H9 (cell line): ENCODE measurements around the gene MAP3K20. TPM values are rescaled to one million over a fixed set of nuclear protein-coding genes. Genes with fewer than 3 reads are reported as not detected.

ENCODE experiments used
- DNase-seq: peaks from one replicate; pipeline ENCODE4 v3.0.0-alpha.2; 2017
- H2AFZ ChIP-seq: one replicate; pipeline ENCODE4 v1.6.1; 2013; ENCODE audit warnings: mild to moderate bottlenecking, low read length, control low read depth, moderate library complexity
- H2AK5ac ChIP-seq: 2 replicates; pipeline ENCODE4 v1.6.1; 2013; ENCODE audit warnings: low read length, control low read depth, mixed read lengths; ENCODE audit not compliant: insufficient read length
- H2BK120ac ChIP-seq: one replicate; pipeline ENCODE4 v1.6.1; 2013; ENCODE audit warnings: low read depth, mild to moderate bottlenecking, low read length, control low read depth, inconsistent platforms; ENCODE audit not compliant: poor library complexity, severe bottlenecking
- H2BK12ac ChIP-seq: 2 replicates; pipeline ENCODE4 v1.6.1; 2013; ENCODE audit warnings: low read length, control low read depth, mixed read lengths, low read depth; ENCODE audit not compliant: insufficient read length
- H2BK15ac ChIP-seq: 2 replicates; pipeline ENCODE4 v1.6.1; 2013; ENCODE audit warnings: low read depth, low read length, control low read depth
- H2BK20ac ChIP-seq: one replicate; pipeline ENCODE4 v1.6.1; 2013; ENCODE audit warnings: low read depth, mild to moderate bottlenecking, low read length, control low read depth, inconsistent platforms; ENCODE audit not compliant: poor library complexity, severe bottlenecking
- H2BK5ac ChIP-seq: 2 replicates; pipeline ENCODE4 v1.6.1; 2013; ENCODE audit warnings: low read length, control low read depth, mixed read lengths; ENCODE audit not compliant: insufficient read length
- H3K14ac ChIP-seq: 2 replicates; pipeline ENCODE4 v1.6.1; 2013; ENCODE audit warnings: low read length, control low read depth; ENCODE audit not compliant: insufficient read depth
- H3K18ac ChIP-seq: 2 replicates; pipeline ENCODE4 v1.6.1; 2013; ENCODE audit warnings: low read depth, mild to moderate bottlenecking, mixed read lengths, low read length, control low read depth; ENCODE audit not compliant: insufficient read length
- H3K23ac ChIP-seq: 2 replicates; pipeline ENCODE4 v1.6.1; 2013; ENCODE audit warnings: low read length, control low read depth, mixed read lengths, low read depth; ENCODE audit not compliant: insufficient read length
- H3K23me2 ChIP-seq: 2 replicates; pipeline ENCODE4 v1.6.1; 2013; ENCODE audit warnings: low read depth, mild to moderate bottlenecking, mixed read lengths, low read length, control low read depth; ENCODE audit not compliant: insufficient read length, poor library complexity, severe bottlenecking
- H3K27ac ChIP-seq: 2 replicates; pipeline ENCODE4 v1.5.1; 2013; ENCODE audit warnings: low read length, control low read depth, mixed read lengths, low read depth; ENCODE audit not compliant: insufficient read length
- H3K27me3 ChIP-seq: 2 replicates; pipeline ENCODE4 v1.6.1; 2013; ENCODE audit warnings: low read length, control low read depth, inconsistent platforms; ENCODE audit not compliant: insufficient read depth
- H3K4ac ChIP-seq: 2 replicates; pipeline ENCODE4 v1.6.1; 2013; ENCODE audit warnings: low read depth, mild to moderate bottlenecking, control low read depth, inconsistent platforms, low read length, moderate library complexity
- H3K4me1 ChIP-seq: 2 replicates; pipeline ENCODE4 v1.6.1; 2013; ENCODE audit warnings: low read length, control low read depth, inconsistent platforms; ENCODE audit not compliant: insufficient read depth
- H3K4me2 ChIP-seq: 2 replicates; pipeline ENCODE4 v1.6.1; 2013; ENCODE audit warnings: low read length, control low read depth, mixed read lengths; ENCODE audit not compliant: insufficient read length, insufficient read depth
- H3K56ac ChIP-seq: 2 replicates; pipeline ENCODE4 v1.6.1; 2013; ENCODE audit warnings: low read depth, mild to moderate bottlenecking, mixed read lengths, low read length, control low read depth; ENCODE audit not compliant: insufficient read length
- H3K79me1 ChIP-seq: 2 replicates; pipeline ENCODE4 v1.6.1; 2013; ENCODE audit warnings: low read depth, mild to moderate bottlenecking, moderate library complexity, low read length, control low read depth, inconsistent platforms; ENCODE audit not compliant: insufficient read depth, poor library complexity, severe bottlenecking
- H3K79me2 ChIP-seq: 2 replicates; pipeline ENCODE4 v1.6.1; 2013; ENCODE audit warnings: low read length, control low read depth, inconsistent platforms; ENCODE audit not compliant: insufficient read depth
- H3K9ac ChIP-seq: 2 replicates; pipeline ENCODE4 v1.6.1; 2013; ENCODE audit warnings: low read length, control low read depth, mixed read lengths; ENCODE audit not compliant: insufficient read length; ENCODE audit errors: extremely low read depth
- H3K9me3 ChIP-seq: one replicate; pipeline ENCODE4 v1.6.1; 2013; ENCODE audit warnings: low read depth, low read length, inconsistent platforms; ENCODE audit not compliant: control insufficient read depth
- H3T11ph ChIP-seq: one replicate; pipeline ENCODE4 v1.6.1; 2013; ENCODE audit warnings: mild to moderate bottlenecking, low read length, control low read depth, inconsistent platforms
- H4K20me1 ChIP-seq: one replicate; pipeline ENCODE4 v1.6.1; 2013; ENCODE audit not compliant: control insufficient read depth, insufficient read length, insufficient read depth
- H4K5ac ChIP-seq: 2 replicates; pipeline ENCODE4 v1.6.1; 2013; ENCODE audit warnings: low read depth, mild to moderate bottlenecking, mixed read lengths, low read length, control low read depth; ENCODE audit not compliant: insufficient read length
- H4K8ac ChIP-seq: replicated peaks from 2 replicates; pipeline ENCODE4 v1.6.1; 2013; ENCODE audit warnings: low read length, control low read depth, mixed read lengths, low read depth; ENCODE audit not compliant: insufficient read length
- H4K91ac ChIP-seq: 2 replicates; pipeline ENCODE4 v1.6.1; 2013; ENCODE audit warnings: low read depth, mild to moderate bottlenecking, moderate library complexity, mixed read lengths, low read length, control low read depth; ENCODE audit not compliant: insufficient read length
- H3K27ac Mint-ChIP-seq, 3 experiments: 2 replicates in 2 of 3; 3 replicates in 1 of 3; pipeline ENCODE4 v1.8.0; 2020 to 2021; ENCODE audit warnings: mixed read lengths in 3 of 3, mild to moderate bottlenecking in 1 of 3, moderate library complexity in 1 of 3
- H3K27me3 Mint-ChIP-seq: 2 replicates; pipeline ENCODE4 v1.8.0; 2021; ENCODE audit warnings: low read depth, mild to moderate bottlenecking, moderate library complexity, mixed read lengths
- H3K36me3 Mint-ChIP-seq, 3 experiments: 2 replicates in 2 of 3; 3 replicates in 1 of 3; pipeline ENCODE4 v1.8.0; 2020 to 2021; ENCODE audit warnings: low read depth in 3 of 3, mixed read lengths in 3 of 3; ENCODE audit not compliant: insufficient read depth in 1 of 3
- H3K4me1 Mint-ChIP-seq, 2 experiments: 2 replicates each; pipeline ENCODE4 v1.8.0; 2020; ENCODE audit warnings: mixed read lengths in 2 of 2
- H3K4me3 Mint-ChIP-seq, 2 experiments: 2 replicates in 1 of 2; 3 replicates in 1 of 2; pipeline ENCODE4 v1.8.0; 2020 to 2021; ENCODE audit warnings: mild to moderate bottlenecking in 2 of 2, mixed read lengths in 2 of 2, moderate library complexity in 1 of 2
- H3K9me3 Mint-ChIP-seq, 2 experiments: 2 replicates in 1 of 2; 3 replicates in 1 of 2; pipeline ENCODE4 v1.8.0; 2020; ENCODE audit warnings: mild to moderate bottlenecking in 2 of 2, mixed read lengths in 2 of 2, moderate library complexity in 1 of 2
- CTCF ChIP-seq: fragments of 200-600 bp; sonication (generic); conservative IDR thresholded peaks from 3 replicates; pipeline ENCODE4 v1.8.0; 2021; ENCODE audit warnings: antibody characterized with exemption, mild to moderate bottlenecking
- WGBS: extraction: QIAGEN DNeasy Blood & Tissue Kit; methylation state at CpG from one replicate; pipeline ENCODE4 v1.1.7; 2013; ENCODE audit warnings: missing lambda C conversion rate, low lambda C conversion rate, mixed read lengths; ENCODE audit not compliant: insufficient read length; ENCODE audit errors: extremely low coverage; 5-methylcytosine and 5-hydroxymethylcytosine counted together
- total RNA-seq: library from RNA; stranded (reverse); gene quantifications from 2 replicates; pipeline ENCODE4 v1.2.1, GENCODE V29; 2021

Gene MAP3K20
- total RNA-seq, 1 experiment from 2014 or later = 8.7 TPM

GRCh38 chr2:173247156-173247555, 171.5 kb downstream of the MAP3K20 start:
- no peak overlapping the region for H2BK20ac ChIP-seq
- H3K56ac ChIP-seq = no peak overlapping the region
- H3K23ac ChIP-seq = no peak overlapping the region
- no peak overlapping the region for H2BK15ac ChIP-seq
- H3K14ac ChIP-seq = no peak overlapping the region
- Mint-ChIP-seq H3K4me1 (peaks cover 13 to 29% of the 10 kb centered on the region in 2 experiments), H3K27me3 (no peaks in the 10 kb centered on the region; the same call in 1 of the 2 replicates), H3K9me3 (no peaks in the 10 kb centered on the region), H3K4me3 (no peak overlapping the region), H3K27ac (no peak overlapping the region), H3K36me3 (no peaks in the 10 kb centered on the region)
- no peak overlapping the region for H3K27ac ChIP-seq
- H3K9me3 ChIP-seq = no peaks in the 10 kb centered on the region
- H2AK5ac ChIP-seq = no peak overlapping the region
- no peak overlapping the region for H2AFZ ChIP-seq
- H3K4me1 ChIP-seq = peaks cover 7% of the 10 kb centered on the region; the same call in 1 of the 2 replicates
- no peaks in the 10 kb centered on the region for H4K20me1 ChIP-seq
- no peak overlapping the region for H2BK5ac ChIP-seq
- H3K18ac ChIP-seq = no peak overlapping the region
- no peak overlapping the region for H3T11ph ChIP-seq
- DNase-seq = no peak
- H3K4me2 ChIP-seq = no peak overlapping the region
- no peak overlapping the region for H2BK12ac ChIP-seq
- no peaks in the 10 kb centered on the region for H3K79me1 ChIP-seq
- no peak overlapping the region for H4K5ac ChIP-seq
- H4K91ac ChIP-seq = no peak overlapping the region
- no peak overlapping the region for H4K8ac ChIP-seq
- no peak for TF ChIP-seq CTCF
- H2BK120ac ChIP-seq = no peak overlapping the region
- H3K23me2 ChIP-seq = no peaks in the 10 kb centered on the region
- WGBS = no CpG with 5 or more reads among the region's 2 CpGs
- no peak overlapping the region for H3K9ac ChIP-seq
- H3K4ac ChIP-seq = no peak overlapping the region
- no peaks in the 10 kb centered on the region for H3K27me3 ChIP-seq
- H3K79me2 ChIP-seq = no peaks in the 10 kb centered on the region
